GM12891 (cell line): Measurements from ENCODE around the gene CAMK1.

Source experiments
- DNase-seq: peaks from one replicate; pipeline ENCODE4 v3.0.0; 2011; ENCODE audit warnings: low spot score; ENCODE audit not compliant: insufficient read length
- FAIRE-seq: peaks from 2 replicates; lab custom pipeline; 2011; peaks lifted over from hg19 to GRCh38; lab: Jason Lieb, UNC
- PAX5 ChIP-seq: IDR thresholded peaks from 2 replicates; pipeline ENCODE4 v1.6.1; 2011; ENCODE audit warnings: low read length, moderate library complexity, mild to moderate bottlenecking; ENCODE audit not compliant: insufficient read depth, severe bottlenecking
- POLR2A ChIP-seq: IDR thresholded peaks from 2 replicates; pipeline ENCODE4 v1.6.1; 2011; ENCODE audit warnings: low read depth, low read length, control low read depth
- POLR2AphosphoS5 ChIP-seq: IDR thresholded peaks from 2 replicates; pipeline ENCODE4 v1.6.1; 2011; ENCODE audit warnings: low read depth, low read length, control low read depth
- POU2F2 ChIP-seq: IDR thresholded peaks from 2 replicates; pipeline ENCODE4 v1.6.1; 2011; ENCODE audit warnings: low read depth, mild to moderate bottlenecking, control low read depth, low read length, moderate library complexity
- SPI1 ChIP-seq: IDR thresholded peaks from 2 replicates; pipeline ENCODE4 v1.6.1; 2011; ENCODE audit warnings: low read depth, low read length, control low read depth
- TAF1 ChIP-seq: IDR thresholded peaks from 2 replicates; pipeline ENCODE4 v1.6.1; 2011; ENCODE audit warnings: low read depth, low read length, control low read depth

The CAMK1 gene

DNA sequence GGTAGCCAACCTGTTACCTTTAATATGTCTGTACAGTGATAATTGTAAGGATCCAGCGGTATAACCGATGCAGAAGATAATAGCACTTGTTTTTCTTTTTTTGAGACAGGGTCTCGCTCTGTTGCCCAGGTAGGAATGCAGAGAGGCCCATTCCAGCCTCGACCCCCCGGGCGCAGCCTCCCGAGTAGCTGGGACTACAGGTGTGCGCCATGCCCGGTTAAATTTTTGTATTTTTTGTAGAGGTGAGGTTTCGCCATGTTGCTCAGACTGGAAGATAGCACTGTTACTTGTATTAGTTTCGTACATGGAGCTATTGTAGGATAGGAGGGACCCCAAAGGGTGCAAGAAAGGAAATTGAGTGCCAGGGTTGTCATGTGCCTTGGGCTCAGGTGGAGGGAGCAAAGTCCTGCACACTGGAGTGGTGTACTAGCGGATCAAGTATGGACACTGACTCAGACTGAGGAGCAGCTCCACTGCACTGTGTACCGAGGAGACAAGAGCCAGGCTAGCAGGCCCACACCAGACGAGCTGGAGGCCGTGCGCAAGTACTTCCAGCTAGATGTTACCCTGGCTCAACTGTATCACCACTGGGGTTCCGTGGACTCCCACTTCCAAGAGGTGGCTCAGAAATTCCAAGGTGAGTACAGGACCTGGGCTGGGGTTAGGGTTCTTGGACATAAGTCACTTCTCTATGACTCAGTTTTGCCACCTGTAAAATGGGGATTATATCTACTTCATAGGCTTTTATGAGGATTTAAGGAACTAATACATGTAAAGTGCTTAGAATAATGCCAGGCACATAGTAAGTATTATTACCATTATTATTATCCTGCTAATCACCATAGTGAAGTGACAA, 19.0 kb downstream of the CAMK1 start:
- TF ChIP-seq TAF1 (no peak), POLR2A (no peak), POLR2AphosphoS5 (no peak), PAX5 (no peak), POU2F2 (no peak), SPI1 (no peak)
- DNase-seq: no peak
- no peak for FAIRE-seq

DNA sequence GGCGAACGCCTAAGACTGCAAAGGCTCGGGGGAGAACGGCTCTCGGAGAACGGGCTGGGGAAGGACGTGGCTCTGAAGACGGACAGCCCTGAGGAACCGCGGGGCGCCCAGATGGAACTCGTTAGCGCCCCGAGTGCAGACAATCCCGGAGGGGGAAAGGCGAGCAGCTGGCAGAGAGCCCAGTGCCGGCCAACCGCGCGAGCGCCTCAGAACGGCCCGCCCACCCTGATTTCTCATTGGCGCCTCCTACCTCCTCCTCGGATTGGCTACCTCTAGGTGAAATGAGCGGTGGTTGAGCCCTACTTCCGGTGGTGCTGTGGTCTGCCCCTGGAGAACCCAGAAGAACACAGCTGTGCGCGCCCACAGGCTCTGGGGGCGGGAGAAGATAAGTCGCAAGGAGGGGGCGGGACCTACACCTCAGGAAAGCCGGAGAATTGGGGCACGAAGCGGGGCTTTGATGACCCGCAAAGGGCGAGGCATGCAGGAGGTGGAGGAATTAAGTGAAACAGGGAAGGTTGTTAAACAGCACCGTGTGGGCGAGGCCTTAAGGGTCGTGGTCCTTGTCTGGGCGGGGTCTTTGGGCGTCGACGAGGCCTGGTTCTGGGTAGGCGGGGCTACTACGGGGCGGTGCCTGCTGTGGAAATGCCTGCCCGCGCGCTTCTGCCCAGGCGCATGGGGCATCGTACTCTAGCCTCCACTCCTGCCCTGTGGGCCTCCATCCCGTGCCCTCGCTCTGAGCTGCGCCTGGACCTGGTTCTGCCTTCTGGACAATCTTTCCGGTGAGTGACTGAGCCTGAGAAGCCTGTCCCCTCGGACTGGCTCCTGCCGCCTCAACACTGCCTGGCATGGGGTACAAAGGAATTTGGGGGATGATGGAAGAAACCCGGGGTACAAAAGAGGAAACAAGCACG, 19.8 kb downstream of the CAMK1 start, which contains the start of gene OGG1:
OGG1 (plus strand) TSS at position 308 of the 911 bp plus-strand sequence; CDS start at position 643, 335 bp downstream.
- peak; percentile 85 for FAIRE-seq
- TF ChIP-seq POU2F2 (peak; percentile 36; the same call in 1 of the 2 replicates), POLR2A (no peak), SPI1 (no peak), POLR2AphosphoS5 (peak; percentile 23; the same call in 1 of the 2 replicates), PAX5 (no peak), TAF1 (peak; percentile 51; the same call in 1 of the 2 replicates)
- DNase-seq: peak; percentile 98

DNA sequence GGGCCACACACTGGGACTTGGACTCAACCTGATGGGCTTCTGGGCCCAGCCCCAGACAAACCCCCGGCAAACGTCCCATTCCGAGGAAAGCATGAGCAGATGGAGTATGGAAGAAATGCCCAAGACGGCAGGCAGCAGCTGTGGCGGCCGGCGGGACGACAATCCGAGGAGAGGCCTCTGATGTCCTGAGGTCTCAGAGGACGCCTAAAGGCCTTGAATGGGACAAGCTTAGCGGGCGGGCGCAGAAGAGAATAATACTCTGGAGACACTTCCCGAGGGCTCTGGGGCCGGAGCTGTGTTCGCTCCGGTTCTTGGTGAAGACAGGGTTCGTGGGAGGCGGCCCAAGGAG, 20.5 kb downstream of the CAMK1 start:
- TF ChIP-seq POLR2A: no peak
- TF ChIP-seq POU2F2: no peak
- no peak for TF ChIP-seq PAX5
- TF ChIP-seq POLR2AphosphoS5: no peak
- no peak for TF ChIP-seq SPI1
- no peak for TF ChIP-seq TAF1
- no peak for DNase-seq
- FAIRE-seq: no peak

DNA sequence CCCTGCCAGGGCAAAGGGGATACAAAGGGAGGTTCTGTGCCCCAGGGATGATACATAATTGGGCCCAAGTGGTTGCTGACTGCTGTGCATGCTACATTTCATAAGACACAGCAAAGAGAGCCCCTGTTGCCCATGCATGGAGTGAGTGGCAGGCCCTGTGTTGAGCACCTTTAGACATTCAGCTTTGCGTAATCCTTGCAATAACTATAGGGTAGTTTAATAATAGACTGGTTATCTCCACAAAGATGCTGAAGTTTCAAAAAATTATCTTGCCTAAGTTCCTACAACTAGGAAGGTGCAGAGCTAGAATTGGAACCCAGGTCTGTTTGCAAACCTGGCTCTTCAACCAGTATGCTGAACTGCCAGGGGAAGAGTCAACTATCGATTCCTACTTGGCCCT, 21.7 kb downstream of the CAMK1 start:
- DNase-seq: no peak
- FAIRE-seq: no peak
- no peak for TF ChIP-seq POLR2AphosphoS5
- TF ChIP-seq POU2F2: no peak
- TF ChIP-seq SPI1: no peak
- TF ChIP-seq POLR2A: no peak

DNA sequence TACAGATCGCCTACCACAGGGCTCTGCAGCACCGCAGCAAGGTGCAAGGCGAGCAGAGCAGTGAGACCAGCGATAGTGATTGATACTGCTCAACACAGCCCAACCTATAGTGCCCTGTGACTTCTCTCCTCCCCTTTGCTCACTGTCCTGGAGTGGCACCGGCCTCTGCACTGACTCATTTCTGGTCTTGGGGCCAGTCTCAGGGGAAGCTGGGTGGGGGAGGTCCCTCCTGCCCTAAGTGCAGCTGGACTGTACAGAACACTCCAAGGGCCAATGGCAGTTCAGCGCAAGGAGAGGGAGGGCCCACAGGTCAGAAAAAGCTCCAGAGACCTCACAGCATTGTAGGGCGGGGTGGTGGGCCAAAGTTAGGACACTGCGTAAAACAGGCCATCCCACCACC, 22.5 kb downstream of the CAMK1 start:
- FAIRE-seq (no peak), DNase-seq (no peak)
- TF ChIP-seq PAX5: no peak
- no peak for TF ChIP-seq POLR2AphosphoS5
- TF ChIP-seq SPI1: no peak
- TF ChIP-seq POU2F2: no peak
- no peak for TF ChIP-seq POLR2A
- TF ChIP-seq TAF1: no peak

DNA sequence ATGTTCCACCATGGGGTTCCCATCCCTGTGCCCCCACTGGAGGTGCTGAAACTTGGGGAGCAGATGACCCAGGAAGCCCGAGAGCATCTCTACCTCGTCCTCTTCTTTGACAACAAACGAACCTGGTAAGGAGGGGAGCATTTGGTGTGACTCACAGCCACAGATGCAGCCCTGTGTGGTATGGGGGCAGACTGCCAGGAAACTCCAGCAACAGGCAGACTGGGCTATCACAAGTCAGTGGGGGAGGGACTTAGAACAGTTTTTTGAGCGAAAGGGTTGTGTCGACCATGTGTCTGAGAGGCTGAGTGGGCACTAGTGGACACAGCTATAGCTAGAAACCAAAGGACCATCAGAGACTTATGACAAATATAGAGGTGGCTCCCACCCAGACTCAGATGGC, 23.4 kb downstream of the CAMK1 start:
- FAIRE-seq (no peak), DNase-seq (no peak)
- no peak for TF ChIP-seq POU2F2
- no peak for TF ChIP-seq SPI1
- no peak for TF ChIP-seq POLR2AphosphoS5
- TF ChIP-seq TAF1: no peak
- TF ChIP-seq PAX5: no peak
- TF ChIP-seq POLR2A: no peak

DNA sequence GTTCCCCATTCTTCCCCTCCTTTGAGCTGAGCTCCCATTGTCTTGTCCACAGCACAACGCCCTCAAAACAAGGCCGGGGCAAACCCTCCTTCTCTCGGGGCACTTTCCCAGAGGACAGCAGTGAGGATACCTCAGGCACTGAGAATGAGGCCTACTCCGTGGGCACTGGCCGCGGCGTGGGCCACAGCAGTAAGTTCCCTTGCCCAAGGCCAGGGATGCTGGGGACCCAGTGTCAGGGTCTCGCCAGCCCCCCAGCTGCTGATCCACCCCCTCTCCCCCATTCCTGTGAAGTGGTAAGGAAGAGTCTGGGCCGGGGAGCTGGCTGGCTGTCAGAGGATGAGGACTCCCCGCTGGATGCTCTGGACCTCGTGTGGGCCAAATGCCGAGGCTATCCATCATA, 24.2 kb downstream of the CAMK1 start:
- no peak for TF ChIP-seq POU2F2
- TF ChIP-seq POLR2AphosphoS5: no peak
- FAIRE-seq: no peak

DNA sequence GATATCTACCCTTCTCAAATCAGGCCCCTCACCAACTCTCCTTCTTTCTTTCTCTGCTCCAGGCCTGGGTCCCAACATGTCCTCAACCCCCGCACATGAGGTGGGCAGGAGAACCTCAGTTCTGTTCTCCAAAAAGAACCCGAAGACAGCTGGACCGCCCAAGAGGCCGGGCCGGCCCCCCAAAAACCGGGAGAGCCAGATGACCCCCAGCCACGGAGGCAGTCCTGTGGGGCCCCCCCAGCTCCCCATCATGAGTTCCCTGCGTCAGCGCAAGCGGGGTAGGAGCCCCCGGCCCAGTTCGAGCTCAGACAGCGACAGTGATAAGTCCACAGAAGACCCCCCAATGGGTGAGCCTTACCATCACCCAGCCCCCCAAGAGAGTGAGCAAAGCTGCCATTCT, 25.6 kb downstream of the CAMK1 start:
- TF ChIP-seq SPI1 (no peak), POU2F2 (no peak), PAX5 (no peak), TAF1 (no peak), POLR2AphosphoS5 (no peak), POLR2A (no peak)
- FAIRE-seq (no peak), DNase-seq (no peak)

More for the DNA sequence above, 24.2 kb downstream of the CAMK1 start:
- DNase-seq: no peak

DNA sequence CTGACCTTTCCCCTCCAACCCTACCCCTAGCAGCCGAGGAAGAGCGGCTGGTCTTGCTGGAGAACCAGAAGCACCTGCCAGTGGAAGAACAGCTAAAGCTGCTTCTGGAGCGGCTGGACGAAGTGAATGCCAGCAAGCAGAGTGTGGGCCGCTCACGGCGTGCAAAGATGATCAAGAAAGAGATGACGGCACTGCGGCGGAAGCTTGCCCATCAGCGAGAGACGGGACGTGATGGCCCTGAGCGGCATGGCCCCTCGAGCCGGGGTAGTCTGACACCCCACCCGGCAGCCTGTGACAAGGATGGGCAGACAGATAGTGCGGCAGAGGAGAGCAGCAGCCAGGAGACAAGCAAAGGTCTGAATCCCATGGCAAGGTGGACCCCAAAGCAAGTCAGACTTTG, 26.2 kb downstream of the CAMK1 start:
- no peak for DNase-seq
- FAIRE-seq: no peak
- TF ChIP-seq POU2F2 (no peak), SPI1 (no peak)
